Middle frontal gyrus (tissue), 1 donor: ENCODE results near the gene AGAP1.
"Not testable (repeated sequence)": the region's sequence is repeated elsewhere in the genome, so short reads cannot be mapped to it uniquely, and the experiment has no call there.

Experiments
- DNase-seq: peaks from one replicate; pipeline ENCODE4 v3.0.0-alpha.2; 2015; ENCODE audit warnings: low spot score; ENCODE audit errors: extremely low spot score

AGAP1 gene

DNA sequence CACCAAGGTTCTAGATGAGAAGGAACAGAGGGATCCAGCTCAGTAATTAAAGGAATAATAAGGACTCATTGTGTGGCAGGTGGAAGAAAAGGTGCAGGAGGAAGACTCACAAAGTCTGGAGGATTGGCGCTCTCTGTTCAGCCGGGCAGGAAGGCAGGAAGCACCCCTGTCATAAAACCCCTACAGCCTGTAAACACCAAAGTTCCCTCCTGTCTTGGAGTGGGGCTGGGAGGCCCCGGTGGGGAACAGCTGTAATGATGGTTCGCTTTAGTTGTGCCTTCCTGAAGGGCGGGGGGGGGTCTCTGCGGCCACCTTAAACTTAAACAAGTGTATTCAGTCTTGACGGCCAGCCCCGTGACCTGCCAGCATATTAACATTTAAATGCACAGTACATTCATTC is 590.1 kb downstream of the AGAP1 start:
- no peak for DNase-seq

DNA sequence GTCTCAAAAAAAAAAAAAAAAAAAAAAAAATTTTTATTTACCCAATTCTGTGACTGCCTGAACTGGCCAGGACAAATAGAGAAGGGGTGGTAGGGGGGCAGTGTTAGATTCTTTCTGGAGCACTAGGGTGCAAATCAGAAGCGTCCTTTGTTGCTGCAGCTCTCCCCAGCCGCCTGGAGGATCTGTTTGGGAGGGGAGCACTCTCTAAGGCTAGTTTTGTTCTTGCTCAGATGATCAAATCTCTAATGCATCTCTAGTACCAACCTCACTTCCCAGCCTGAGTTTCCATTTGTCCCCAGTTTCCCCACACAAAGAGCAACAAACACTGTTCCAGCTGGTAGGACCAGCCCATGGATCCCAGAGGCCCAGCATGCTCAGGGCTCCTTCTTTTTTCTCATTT is 591.4 kb downstream of the AGAP1 start:
- DNase-seq: no peak

DNA sequence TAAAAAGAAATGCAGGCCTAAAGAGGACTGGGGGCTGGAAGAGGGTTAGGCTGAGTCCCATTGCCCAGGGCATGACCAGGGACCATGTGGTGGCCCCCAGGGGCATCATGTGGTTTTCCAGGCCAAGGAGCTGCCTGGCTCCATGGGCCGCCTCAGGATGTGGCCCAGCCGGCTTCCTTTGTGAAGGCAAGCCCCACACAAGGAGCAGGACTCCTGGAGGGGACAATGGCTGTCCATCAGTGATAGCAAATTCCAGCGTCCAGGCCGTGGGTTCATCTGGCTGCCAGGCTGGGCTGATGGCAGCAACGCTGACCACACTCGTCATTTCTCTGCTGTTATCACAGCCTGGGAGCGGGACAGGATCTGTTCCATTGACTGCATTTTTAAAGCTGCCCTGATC is 591.8 kb downstream of the AGAP1 start:
- no peak for DNase-seq

DNA sequence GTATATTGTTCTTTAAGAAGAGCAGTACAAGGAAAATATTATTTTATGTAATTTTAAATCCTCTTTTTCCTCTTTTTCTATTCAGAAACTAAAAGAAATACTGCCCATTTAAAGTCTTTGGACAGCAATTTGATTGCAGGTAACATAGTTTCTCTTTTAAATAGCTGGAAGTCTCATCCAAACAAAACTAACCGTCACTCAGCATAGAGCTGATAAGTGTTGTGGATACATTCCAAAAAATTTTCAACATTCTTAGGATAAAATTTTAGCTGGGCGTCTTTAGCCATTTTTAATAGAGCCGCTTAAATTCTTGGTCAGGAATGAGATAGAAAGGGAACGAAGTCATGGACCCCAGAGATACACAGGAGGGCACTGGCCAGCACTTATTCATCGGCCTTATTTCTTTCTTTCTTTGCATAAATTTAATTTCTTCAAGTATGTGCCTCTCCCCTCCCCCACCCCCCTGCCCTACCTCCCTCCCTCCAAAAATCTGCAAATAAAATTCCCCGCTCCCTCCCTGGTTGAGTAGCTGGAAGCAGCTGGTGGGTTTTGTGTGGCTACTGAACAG is 592.6 kb downstream of the AGAP1 start:
- no peak for DNase-seq

DNA sequence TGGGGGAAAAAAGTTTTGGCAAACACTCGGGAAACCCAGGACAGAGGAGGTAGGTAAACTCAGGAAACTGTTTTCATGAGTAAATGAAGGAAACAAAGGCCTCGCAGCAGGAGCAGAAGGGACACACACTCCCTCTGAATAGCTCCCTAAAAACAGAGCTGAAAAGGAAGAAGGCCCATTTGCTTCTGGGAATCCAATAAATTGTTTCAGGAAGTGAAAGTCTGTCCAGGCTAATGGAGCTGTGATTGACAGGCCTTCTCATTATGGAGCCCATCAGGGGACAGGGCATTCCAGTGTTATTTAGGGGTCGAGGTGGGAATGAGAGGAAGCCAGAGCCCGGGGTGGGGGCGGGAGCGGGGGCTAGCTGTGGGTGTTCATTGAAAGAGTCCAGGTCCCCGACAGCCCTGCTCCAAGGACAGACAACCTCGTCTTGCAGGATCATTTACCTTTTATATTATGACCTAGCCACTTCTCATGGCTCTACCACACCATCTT is 593.2 kb downstream of the AGAP1 start:
- no peak for DNase-seq

DNA sequence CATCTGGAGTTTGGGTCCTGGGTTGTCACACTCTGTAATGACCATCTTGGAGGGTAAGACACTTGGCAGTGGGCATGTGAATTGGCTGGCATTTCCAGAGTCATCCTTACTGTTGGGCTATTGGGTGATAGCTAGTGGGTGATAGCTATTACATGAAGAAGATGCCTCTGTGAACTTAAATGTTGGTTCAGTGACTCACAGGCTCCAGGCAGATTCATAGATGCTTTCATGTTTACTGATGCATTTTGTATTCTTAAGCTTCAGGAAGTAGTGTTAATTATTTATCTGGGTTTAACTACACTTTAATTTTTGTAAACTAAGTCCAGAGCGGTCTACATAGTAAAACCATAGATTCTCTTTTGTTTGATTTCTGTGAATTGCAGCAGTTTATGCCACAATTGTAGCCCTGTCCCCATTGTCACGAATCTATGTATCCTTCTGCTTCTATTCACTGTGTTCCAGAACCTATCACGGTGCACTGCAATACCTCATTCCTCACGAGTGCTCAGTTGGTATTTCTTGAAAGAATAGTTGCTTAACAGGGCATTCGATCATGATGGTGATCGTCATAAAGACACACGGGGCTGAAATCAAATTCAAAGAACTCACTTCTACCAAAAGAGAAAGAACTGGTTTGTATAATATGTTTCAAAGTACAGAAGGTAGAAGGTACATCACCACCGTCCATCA is 594.7 kb downstream of the AGAP1 start:
- DNase-seq: no peak

DNA sequence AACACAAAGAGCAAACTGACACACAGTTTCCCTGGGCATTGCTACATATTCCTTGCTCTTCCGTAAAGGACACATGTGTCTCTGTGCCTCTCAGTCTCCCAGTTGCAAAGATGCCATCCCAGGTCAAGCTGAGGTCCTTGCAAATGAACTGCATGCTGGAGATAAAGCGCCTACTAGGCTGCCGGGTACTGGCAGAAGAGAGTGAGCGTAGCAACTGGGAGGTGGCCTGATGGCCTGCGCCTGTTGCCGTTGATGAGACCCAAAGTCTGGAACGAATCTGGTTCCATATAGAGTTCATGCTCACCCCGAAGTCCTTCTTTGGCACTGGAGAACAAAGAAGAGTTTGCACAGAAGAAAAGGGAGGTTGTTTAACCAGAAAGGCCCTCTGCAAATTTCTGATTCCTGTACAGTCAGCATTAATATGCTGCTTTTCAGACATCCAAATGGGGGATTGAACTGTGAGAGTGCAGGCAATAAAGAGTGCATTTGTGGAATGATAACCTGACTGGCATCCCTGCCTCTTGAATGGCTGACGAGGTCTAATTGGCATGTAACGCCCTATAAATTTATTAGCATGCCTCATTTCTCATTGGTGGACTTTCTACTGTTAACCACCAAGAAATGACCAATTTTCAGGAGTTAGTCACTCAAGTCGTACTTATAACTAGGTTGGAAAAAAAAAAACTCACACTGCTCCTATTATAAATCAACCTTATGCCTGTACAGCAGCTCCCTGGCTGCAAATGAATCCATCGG is 595.6 kb downstream of the AGAP1 start:
- no peak for DNase-seq

DNA sequence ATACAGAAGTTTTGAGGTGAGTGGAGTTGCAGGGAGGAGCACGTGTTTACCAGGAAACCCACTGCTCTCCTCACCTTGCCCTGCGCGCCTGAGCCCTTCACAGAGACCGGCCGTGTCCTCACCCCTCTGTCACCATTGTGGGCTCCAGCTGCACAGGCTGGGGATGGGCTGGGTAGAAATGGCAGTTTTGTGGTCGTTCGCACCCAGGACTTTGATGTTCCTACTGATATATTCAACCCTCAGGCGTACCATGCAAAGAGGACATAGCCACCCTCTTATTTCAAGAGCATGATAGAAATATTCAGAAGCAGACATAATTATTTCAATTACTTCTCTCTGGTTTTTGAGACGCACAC is 596.2 kb downstream of the AGAP1 start:
- no peak for DNase-seq

DNA sequence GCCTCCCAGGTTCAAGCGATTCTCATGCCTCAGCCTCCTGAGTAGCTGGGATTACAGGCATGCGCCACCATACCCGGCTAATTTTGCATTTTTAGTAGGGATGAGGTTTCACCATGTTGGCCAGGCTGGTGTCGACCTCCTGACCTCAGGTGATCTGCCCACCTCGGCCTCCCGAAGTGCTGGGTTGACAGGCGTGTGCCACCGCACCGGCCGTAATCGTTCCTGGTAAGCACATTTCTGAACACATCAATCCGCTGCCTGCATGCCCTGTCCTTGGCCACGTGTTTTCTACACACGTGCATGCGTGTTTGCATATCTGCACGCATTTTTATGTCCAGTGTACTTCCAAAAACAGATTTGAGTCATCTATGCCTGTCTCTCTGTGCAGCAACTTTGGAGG is 597.0 kb downstream of the AGAP1 start:
- DNase-seq: not testable (repeated sequence)

DNA sequence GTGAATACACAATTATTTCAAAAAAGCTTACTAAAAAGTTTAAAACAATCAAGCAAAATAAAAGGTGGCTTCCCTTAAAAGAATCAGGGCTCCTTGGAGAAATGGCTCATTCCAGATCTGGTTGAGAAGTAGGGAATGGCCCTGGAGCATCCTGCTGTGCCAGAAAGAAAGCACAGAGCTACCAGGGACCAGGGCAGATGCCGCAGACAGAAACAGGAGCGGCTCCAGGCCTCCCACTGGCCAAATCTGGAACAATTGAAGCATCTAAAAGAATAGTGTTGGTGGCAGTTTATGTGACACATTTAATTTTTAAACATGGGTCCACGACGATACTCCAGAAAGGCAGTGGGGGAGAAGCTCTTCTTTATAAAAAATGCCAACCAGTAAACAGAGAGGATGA is 598.9 kb downstream of the AGAP1 start:
- no peak for DNase-seq

DNA sequence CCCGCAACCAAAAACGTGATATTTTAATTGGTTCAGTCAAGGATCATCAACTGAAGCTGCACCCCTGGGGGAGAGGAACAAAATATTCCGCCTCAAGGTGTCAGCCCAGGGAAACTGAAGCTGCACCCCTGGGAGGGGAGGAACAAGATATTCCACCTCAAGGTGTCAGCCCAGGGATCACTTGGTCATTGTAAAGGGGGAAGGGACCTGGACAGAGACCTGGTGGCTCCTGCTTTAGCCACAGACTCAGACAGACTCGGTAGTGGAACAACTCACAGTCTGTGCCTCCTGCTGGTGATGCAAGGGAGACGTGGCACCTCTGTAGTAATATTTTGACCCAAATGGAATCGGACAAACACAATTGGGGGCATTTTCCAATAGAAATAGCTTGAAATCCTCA is 599.3 kb downstream of the AGAP1 start:
- no peak for DNase-seq

DNA sequence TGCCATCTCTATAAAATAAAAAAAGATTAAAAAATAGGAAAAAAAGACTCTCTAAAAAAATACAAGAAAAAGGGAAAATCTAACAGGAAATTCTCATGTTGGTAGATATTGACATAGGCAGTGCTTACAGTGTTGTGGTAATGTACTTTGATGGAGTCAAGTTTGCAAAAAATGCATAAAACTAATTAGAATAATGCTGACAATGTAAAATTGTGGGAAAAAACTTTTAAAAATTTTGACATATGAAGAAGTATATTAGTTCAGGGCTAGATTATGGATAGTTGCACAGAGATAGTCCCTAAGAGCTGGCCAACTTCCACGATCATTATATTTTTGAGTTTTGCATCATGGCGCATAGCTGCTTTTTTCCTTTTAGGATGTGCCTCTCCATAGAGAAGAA is 601.7 kb downstream of the AGAP1 start:
- DNase-seq: no peak

DNA sequence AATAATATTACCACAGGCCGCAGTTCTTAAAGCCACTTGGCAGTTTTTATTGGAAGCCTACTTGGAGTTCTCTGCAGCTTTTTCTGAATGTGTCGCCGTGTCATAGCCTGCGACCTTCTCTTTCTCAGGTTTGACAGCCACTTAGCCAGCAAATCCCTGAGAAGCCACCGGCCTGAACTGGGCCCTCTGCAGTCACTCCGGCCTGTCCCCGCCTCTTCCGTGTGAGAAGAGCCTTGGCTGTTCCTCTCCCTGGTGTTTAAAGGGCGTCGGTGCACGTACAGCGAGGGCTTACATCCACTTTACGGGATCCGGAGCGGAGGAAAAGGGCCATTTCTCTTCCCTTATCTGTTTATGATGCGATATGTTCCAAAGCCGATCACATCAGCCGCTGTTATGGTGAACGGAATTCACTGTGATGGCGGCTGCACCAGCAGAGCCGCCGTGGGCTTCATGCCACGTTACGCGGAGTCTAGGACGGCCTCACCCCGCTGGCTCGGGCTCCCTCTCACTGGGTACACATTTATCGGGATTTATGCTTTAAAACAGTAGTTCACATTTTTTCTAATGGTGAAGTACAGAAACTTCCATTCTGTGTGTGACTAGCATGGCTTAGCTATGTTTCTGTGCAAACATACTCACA is 607.6 kb downstream of the AGAP1 start:
- no peak for DNase-seq

DNA sequence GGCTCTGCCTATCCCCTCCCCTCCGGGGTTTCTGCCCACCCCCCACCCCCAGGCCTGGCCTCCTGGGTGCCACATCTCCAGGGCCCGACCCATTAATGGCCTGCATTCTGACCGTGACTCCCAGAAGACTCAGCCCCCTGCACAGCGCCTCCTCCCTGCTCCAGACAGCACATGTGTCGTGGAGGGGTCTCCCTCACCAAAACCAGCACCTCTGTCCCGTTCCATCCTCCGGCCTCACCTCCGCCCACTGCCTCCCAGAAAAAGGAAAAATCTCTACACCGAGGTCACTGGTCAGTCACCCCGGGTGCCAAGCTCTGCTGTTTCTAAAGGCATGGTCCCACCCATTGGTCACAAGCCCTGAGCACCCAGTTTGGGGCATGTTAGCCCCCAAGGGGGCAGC is 609.1 kb downstream of the AGAP1 start:
- DNase-seq: no peak

DNA sequence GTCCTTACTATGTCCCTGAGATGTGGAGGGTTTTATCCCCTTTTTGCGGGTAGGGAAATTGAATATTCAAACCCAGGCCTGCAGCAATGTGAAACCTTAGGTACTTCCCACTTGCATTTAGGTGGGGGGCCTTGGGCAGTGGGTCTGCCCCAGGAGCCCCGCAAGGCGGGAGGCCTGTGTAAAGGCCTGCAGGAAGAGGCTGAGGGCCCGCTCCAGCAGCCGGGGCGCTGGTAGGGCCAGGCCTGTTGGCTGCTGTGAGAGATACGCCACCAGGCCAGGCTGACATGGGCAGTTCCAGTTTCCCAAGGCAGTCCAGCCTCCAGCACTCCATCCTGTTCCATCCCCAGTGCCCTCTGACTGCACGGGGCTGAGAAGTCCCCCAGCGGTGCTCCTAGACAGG is 610.1 kb downstream of the AGAP1 start:
- no peak for DNase-seq

DNA sequence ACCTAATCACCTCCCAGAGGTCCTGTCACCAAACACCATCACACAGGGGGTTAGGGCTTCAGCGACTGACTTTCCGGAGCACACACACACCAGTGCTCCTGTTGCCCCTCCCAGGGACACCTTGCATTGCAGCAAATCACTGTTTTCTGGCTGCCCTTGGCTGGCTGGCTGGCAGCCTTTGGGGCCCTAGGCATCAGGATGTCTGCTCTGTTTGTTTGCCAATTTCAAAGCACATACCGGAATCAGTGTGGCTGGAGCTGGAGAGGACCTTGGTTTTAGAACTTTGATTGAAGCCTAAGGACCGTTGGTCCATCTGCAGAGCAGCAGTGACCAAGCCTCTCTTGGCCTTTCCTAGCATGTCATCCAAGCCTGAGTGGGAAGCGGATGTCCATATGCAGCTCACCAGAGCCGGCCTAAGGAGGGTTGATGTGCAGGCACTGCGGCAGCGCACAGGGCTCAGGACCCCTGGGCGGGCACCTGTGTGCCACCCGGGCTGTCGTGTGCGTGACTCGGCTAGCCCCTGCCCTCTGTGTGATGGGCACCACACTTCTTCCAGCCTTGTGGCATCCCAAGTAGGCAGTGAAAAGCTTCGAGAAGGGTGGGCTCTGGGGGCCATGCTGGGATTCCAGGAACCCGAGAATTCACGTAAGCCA is 612.2 kb downstream of the AGAP1 start:
- DNase-seq: no peak

DNA sequence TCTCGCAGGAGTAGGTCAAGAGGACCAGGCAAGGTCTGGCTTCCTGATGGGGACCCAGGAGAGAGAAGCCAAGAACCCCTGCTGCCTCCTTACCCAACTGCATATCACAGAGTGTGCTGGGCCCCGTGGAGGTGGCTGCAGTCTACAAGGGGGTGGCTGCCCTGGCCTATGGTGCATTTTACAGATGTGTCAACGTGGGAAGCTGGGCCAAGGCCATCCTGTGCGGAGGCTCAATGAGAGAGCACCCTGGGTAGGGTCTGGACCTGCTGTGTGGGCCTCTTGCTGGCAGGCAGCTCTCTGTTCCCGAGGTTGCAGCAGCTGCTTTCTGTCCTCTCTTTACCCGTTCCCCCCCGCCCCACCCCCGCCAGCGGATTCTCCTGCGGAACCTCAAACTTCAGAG is 612.9 kb downstream of the AGAP1 start:
- no peak for DNase-seq

DNA sequence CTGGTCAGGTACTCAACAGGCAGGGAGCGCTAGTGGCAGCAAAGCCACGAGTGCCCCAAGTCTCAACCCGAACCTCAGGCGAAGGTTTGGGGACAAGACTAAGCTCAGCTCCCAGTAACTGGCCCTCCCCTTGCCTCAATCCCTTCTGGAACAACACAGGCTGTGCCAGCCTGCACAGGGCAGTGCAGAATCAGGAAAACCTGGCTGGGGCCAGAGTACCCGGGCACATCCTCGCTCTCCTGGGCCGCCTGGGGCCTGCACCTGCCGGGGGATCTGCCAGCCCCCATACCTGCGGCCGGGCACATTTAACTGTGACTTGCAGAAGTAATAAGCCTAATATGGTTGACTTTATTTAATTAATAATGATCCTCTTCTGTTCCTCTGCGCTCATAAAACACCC is 613.7 kb downstream of the AGAP1 start:
- no peak for DNase-seq

DNA sequence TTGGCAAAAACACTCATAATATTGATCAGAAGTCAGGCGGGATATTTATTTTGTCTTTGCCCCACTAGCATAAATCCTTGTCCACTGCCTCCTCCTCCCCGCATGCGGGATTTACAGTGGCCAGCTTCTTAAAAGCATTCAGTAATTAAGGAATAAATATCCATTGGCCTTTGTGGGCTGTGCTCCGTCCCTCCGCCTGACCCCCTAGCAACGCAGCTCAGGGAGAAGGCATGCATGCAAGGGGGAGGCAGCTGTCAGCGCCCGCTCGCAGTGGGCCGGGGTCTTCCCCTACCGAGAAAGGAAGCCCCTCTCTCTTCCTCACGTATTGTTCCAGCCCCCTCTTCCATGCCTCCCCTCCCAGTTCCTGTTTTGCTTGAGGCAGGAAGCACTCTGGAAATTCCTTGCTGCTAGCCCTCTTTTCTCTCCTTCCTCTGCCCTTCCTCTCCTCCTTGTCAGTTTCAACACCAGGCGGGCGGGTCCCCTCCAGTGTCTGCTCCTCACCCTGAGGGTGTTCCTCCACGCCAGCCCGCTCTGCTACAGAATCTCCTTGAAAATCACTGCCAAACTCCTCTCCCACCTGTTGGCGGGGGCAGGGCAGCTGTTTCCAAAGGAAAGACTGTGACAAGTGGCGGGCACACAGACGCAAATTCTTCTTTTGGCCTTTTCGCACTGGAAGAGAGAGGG is 614.2 kb downstream of the AGAP1 start:
- no peak for DNase-seq

DNA sequence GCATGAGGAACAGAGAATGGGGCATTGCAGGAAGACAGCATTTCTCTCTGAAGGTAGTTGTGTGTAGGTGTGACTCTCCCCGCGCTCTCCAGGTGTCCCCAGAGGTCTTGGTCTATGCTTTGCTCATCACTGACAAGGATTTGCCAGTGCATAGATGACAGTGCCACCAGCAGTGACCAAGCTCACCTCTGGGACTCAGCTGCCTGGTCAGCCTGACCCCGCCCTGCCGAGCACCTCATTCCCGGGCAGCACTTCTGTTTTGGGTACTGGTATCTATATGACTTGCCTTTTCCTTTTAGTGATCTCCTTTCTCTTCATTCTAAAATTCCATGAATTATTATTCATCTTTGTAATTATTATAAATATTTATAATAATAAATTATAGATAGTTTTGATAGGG is 615.2 kb downstream of the AGAP1 start:
- DNase-seq: no peak

DNA sequence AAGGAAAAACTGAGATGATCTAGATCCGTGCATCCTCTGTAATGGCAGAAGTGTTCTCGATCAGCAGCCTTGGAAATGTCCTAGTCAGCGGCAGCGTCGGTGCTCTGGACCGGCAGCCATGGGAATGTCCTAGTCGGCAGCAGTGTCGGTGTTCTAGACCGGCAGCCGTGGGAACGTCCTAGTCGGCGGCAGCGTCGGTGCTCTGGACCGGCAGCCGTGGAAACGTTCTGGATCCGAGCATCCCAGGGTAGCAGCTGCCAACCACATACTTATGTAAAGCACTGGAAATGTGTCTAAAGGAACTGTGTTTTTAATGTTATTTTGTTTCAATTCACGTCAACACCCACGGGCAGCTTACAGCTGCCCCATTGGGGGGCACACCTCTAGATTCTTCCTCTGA is 615.6 kb downstream of the AGAP1 start:
- DNase-seq: no peak
